Stimulated activated naive CD8-positive, alpha-beta T cell treated with anti-CD3 and anti-CD28 coated beads, Interleukin-15, Interleukin-2, amounts not matched to agents 100 U/mL and 50 U/mL, for 24 hours (primary cell): Measurements from ENCODE around the gene CFAP58.

Experiments used
- ATAC-seq: fragments of 150-1000 bp; cut with Tn5 transposase; one replicate; pipeline ENCODE4 v1.10.0; 2021
- DNase-seq: peaks from one replicate; pipeline ENCODE4 v3.0.0; 2021

Gene CFAP58

GRCh38 chr10:104321725-104322415, 31.8 kb upstream of the CFAP58 start:
- ATAC-seq (no peak), DNase-seq (no peak)

- ATAC-seq: peak; percentile 19
- DNase-seq: no peak
Measured at GRCh38 chr10:104322416-104322782, 31.2 kb upstream of the CFAP58 start.

DNA sequence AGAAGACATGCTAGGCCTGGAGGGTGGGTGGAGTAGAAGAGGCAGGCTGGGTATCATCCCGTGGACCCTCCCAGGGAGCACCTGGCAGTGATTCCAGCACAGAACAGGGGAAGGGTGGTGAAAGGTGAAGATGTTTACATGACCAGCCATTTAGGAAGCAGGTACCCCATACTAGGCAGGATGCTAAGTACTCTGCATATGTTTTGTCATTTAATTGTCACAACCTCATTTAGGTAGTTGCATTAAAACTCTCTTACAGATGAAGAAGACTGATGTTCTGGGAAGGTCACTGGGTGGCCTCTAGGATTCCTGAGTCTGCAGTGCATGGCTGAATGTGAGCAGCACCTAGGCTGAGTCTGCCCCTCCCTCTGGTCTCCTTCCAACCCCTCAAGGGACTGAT, 30.5 kb upstream of the CFAP58 start:
- DNase-seq (no peak), ATAC-seq (no peak)

DNA sequence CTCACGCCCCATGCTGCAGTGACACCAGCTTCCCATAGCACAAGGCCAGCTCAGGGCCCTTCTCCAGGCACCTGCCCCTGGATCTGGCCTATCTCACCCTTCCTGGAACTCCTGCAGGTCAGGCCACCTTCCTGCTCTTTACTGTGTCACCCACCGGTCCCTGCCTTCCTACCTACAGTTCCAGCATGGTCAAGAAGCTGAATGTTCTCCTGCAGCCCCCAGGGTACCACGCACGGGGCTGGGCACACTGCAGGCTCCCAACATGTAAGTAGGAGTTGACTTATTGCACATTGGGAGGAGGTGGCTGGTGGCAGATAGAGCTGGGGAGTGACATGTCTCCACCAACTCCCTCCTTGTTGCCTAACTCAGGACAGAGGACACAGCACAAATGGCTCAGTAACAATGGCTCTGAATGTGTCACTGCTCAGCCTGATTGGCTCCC, 29.9 kb upstream of the CFAP58 start:
- no peak for DNase-seq
- no peak for ATAC-seq

- DNase-seq (no peak), ATAC-seq (no peak)
Measured at GRCh38 chr10:104324221-104324686, 29.4 kb upstream of the CFAP58 start.

- ATAC-seq (no peak), DNase-seq (no peak)
Measured at GRCh38 chr10:104324931-104325330, 28.7 kb upstream of the CFAP58 start.

GRCh38 chr10:104325436-104326435, 27.9 kb upstream of the CFAP58 start:
- no peak for DNase-seq
- ATAC-seq: no peak

DNA sequence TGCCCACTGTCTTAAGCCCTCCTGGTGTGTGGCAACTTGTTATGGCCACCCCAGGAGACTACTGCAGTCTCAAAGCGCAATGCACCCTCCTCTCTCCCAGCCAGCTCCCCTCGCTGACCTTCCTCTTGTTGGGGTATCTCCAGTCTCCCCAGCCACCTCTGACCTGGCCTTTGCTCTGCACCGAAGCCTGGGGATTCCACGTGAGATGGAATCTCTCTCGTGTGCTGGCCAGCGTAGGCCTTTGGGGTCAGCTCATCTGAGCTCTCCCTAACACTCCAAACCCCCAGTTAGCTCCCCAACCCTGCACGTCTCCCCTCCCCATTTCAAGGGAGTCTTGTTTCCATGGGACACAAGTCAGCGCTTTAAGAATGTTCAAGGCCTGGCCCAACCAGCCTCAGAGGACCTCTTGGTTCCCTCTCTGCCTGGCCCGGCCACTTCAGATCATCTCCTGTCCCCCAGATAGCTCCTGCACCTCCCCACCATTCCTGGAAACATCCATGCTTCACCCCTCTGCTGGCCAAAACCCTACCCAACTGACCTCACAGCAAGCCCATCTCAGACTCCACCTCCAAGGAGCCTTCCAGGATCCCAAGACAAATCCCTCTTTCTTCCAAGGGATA, 26.5 kb upstream of the CFAP58 start:
- DNase-seq (no peak), ATAC-seq (no peak)

GRCh38 chr10:104327745-104328645, 25.6 kb upstream of the CFAP58 start:
- no peak for DNase-seq

GRCh38 chr10:104328646-104328895, 25.1 kb upstream of the CFAP58 start:
- no peak for DNase-seq
- no peak for ATAC-seq

More at GRCh38 chr10:104327745-104328645, 25.6 kb upstream of the CFAP58 start:
- ATAC-seq: no peak

GRCh38 chr10:104328896-104329710, 24.5 kb upstream of the CFAP58 start:
- ATAC-seq: peak; percentile 89
- peak; percentile 77 for DNase-seq

DNA sequence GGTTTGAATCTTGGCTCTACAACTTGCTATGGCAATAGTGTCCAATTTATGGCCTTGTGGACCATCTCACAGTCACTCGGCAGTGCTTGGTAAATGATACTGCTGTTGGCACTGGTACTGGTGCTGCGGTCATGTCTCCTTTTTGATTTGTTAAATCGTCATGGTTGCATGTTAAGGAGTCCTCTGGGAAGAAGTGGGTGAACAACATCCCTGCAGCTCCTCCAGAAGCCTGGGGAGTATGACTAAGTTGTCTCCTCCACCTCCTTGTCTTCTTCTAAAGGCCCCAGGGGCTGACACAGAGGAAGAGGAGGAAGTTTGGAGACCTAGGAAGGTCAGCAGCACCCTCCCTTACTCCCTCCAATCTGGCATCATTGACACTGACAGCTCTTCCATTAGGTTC, 23.9 kb upstream of the CFAP58 start:
- peak; percentile 1 for ATAC-seq
- no peak for DNase-seq

DNA sequence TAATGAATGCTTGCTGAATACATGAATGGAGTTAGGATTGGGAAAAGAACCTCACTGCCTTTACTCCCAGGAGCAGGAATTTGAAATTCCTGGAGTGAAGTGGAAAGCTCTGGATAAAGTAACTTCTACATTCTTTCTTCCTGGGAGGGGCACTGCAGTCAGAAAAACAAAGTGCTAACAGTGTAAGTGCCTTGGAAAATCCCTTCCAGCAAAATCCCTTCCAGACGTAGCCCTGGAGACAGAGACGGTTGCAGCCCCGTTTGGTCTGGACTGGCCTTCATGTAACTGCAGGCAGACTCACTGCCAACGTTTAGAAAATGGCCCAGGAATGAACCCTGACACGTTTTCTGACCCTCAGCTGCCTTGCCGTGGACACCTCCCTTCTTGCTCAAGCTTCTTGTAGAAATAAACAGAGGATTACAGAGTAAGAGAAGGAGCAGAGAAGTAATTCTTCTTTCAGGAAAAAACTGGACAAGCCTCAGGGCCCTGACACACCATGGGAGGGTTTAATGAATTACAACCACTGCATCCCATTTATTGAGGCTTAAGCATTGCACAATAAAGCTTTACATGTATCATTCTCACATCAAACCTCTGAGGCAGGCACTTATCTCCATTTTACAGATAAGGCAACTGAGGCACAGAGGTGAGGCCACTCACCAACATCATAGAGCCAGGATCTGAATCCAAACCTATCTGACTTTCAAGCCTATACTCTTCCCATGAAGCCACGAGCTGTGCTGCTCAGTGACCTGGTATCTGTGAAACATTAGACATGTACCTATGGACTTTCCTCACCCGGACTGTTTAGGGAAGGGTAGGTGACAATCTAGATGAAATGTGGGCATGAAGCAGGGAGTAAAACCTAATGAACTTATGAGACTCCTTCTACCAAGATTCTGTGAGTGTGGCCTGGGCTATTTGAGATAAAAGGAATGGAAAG, 23.2 kb upstream of the CFAP58 start:
- ATAC-seq (no peak), DNase-seq (peak; percentile 1)

DNA sequence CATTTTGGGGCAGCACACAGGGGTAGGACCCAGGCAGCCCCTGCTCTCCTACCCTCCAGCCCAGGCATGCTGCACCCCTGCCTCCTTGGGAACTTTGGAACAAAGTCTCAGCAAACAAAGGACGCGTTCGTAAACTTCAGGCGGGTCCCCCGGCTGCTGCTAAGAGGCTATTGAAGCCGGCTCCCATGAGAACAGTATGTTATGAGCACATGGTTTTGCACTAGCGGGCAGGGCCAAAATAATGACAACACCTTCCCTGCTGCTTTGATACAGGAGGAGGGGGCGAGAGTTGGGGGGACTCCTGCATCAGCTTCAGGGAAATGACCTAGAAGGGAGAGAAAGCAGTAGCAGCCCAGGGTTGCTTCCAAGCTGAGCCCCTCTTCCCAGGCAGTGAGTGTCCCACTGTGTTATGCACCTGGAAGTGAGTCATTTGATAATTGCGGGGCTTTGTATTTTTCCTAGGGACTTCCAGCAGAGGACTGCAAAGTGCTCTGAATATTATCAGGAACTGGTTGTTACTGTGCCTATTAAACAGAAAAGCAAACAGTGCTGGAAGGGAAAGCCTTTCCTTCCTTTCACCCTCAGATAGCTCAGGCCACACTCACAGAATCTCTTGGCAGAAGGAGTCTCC, 22.3 kb upstream of the CFAP58 start:
- ATAC-seq (no peak), DNase-seq (peak; percentile 3)

DNA sequence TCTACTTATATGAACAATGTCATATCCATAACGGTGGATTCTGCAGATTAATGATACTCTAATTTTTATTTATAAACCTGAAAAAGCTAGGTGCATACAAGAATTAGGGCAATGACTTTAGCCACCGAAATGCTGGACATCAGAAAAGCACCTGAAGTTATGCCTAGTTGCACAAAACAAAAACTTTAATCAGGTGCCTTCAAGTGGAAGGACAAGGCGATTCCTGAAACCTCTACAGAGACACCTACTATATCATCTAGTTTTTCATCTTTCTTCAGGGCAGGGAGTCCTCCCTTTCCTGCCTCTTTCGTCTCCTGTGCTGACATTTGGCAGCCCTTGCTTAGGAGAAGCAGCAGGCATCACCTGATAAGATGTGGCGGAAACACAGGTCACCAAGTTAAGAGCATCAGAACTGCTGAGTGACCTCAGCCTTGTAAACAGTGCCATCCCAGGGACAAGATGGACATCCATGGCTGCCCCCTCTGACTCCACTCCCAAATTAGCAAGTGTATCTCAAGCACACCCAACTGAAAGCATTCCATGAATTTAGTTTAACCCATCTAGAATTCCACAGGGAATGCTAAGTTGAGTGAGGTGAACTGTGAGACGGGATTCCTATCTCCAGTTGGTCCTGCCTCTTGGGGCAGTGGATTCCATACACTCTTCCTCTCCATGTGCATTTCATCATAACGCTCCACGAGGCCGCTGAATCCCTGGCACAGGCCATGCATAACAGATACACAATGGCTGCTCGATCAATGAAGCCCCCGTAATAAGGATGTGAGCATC, 21.2 kb upstream of the CFAP58 start:
- ATAC-seq (no peak), DNase-seq (peak; percentile 2)

DNA sequence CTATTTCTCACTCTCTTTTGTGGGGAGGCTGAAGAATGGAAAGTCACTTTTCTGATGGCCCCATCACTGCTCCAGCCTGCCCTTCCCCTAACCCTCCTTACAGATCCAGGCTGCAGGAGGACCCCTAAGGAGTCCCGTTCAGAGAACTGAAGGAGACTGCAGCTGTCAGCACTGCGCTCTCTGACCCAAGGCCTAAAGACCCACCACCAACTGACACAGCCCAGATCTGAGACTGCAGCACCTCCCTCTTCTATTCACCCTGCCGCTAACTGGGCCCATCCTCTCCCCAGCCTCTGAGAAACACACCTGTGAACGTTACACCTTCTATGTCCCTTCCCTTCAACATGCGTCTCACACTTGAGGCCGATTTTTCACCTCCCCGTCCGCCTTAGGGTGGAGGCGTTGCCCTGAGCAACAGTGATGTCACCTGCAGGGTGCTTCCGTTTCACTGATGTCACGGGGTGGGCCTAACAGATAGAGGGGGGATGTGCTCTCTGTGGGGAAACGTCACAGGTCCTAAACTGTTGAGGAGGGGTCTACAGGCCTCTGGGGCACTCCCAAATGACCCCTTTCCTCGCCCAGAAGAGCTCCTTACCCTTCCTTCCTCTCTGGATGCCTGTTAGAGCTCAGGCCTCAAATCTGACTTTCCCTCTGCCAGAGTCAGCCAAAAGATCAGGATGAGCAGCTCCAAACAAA, 20.5 kb upstream of the CFAP58 start:
- DNase-seq (peak; percentile 68), ATAC-seq (no peak)

GRCh38 chr10:104333728-104334373, 19.8 kb upstream of the CFAP58 start:
- ATAC-seq (no peak), DNase-seq (peak; percentile 9)
